ENCODE measurements around the gene BCL7B.
"Not testable (repeated sequence)": the region's sequence is repeated elsewhere in the genome, so short reads cannot be mapped to it uniquely, and the experiment has no call there.

The BCL7B gene

DNA sequence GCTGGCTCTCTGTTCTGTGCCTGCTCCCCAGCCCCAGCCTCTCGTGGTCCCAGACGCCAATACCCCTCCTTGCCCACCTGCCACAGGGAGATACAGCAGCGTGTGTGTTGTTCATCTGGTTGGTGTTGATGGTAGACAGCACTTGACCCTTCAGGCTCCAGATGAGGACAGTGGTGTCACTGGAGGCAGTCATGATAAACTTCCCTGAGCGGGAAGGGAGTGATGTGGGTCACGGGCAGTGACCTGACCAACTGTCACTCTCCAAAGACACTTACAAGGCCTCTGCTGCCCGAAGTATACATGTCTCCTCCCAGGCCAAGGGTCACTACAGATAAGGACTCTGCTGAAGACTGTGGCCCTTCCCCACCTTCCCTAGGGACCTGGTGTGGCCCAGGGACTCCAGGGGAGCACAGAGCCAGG is 15.3 kb upstream of the BCL7B start:
- DNase-seq (ENCODE audit: low spot score) = no peak

DNA sequence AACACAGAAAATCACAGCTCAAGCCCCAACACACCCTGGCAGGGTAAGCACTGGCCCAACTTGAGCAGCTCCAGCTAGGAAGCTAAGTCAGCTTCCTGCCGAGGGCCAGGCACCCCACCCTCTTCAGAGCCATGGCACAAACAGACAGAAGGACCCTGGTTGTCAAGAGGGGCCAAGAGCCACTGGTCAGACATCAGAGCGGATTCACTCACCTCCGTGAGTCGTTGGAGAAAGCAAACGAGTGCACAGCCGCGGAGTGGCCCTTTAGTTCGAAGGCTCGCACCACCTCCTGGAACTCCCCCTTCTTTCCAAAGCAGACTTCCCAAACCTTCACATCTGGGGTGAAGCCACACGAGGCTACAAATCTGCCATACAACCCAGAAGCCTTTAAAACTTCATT is 13.5 kb upstream of the BCL7B start:
- DNase-seq (ENCODE audit: low spot score) = no peak

DNA sequence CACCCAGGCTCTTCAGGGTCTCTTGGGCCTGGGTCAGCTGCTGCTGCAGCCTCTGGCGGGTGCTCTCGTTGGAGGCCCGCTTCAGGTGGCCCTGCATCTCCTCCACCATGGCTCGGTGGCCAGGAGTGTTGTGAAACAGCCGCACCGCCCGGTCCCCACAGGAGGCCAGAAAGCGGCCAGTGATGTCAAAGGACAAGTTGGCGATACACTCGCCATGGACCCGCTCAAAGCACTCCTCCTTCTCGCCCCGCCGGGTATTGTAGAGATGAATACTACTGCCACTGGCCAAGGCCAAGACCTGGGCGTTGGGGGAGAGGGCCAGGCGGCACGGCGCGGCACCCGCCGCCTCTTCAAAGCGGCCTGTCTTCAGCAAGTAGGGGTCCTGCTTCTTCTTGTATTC is 13.0 kb upstream of the BCL7B start:
- DNase-seq (ENCODE audit: low spot score) = no peak

DNA sequence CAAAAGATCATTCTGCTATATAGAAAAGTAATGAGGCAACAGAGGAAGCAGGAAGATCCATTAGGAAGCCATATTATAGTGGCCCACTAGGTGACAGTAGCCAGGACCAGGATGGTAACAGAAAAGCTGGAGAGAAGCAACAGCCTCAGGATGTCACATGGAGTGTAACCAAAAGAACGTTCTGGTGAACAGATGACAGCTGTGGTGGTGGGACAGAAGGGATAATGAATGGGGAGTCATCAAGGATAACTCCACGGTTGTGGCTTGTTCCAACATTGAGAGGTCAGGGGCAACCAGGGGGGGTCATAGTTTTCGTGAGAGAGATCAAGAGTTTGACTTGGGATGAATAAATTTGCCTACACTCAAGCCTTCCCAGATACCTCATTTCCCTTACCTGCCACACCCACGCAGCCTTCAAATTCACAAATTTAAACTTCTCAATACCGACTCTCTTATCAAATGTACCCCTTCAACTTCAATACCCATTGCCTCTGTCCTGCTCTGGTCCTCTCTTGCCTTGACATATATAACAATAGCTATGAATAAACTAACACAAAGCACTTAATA is 11.6 kb upstream of the BCL7B start:
- DNase-seq (ENCODE audit: low spot score) = no peak

DNA sequence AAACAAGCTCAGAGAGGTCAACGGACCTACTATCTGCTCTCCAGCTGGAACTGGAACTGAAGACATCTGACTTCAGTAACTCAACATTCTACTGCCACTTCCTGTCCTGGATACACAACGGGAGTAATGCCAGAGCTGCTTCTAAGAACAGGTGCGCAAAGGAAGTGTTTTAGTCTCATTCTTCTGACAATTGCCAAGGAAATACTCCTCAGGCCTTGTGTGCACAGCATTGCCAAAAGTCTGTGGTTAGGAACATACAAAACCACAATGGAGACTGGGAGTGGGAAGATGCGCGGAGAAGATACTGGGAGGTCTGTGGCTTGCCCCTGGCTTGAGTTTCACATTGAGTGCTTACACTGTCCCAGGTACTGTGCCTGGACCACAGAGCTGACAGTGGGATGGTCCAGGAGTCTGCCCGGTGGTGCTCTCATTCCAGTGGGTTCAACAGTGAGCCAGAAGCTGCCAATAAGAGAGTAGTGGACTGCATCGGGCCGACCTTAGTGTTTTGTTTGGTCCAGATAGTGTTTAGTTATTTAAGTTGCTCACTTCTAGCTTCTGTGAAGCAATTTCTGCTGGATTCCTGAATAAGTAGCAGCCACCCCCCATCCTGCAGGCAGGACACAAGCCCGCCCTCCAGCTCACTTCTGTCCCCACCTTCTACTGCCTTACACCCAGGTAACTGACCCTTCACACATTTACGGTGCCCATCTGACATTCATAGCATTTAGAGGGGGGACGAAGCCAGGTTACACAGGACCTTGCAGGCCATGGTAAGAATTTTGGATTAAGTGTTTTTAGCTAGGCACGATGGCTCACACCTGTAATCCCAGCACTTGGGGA is 10.6 kb upstream of the BCL7B start:
- no peak for DNase-seq (ENCODE audit: low spot score)

DNA sequence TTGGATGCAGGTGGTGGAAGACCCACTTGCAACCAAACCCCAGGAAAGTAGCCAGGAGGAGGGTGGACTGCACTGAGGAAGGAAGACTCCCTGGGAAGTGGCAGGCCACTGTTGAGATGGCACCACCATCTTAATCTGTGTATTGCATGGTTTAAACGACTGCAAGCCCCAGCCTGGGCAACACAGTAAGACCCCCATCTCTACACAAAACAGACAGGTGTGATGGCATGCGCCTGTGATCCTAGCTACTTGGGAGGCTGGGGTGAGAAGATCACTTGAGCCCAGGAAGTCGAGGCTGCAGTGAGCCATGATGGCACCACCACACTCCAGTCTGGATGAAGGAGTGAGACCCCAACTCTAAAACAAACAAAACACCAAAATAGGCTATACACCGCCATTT is 9.7 kb upstream of the BCL7B start:
- no peak for DNase-seq (ENCODE audit: low spot score)

DNA sequence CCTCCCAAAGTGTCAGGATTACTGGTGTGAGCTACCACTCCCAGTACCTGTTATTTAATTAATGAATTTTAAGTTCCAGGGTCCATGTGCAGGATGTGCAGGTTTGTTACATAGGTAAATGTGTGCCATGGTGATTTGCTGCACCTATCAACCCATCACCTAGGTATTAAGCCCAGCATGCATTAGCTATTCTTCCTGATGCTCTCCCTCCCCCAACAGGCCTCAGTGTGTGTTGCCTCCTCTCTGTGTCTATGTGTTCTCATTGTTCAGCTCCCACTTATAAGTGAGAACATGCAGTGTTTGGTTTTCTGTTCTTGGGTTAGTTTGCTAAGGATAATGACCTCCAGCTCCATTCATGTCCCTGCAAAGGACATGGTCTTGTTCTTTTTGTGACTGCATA is 8.9 kb upstream of the BCL7B start:
- DNase-seq (ENCODE audit: low spot score) = not testable (repeated sequence)

DNA sequence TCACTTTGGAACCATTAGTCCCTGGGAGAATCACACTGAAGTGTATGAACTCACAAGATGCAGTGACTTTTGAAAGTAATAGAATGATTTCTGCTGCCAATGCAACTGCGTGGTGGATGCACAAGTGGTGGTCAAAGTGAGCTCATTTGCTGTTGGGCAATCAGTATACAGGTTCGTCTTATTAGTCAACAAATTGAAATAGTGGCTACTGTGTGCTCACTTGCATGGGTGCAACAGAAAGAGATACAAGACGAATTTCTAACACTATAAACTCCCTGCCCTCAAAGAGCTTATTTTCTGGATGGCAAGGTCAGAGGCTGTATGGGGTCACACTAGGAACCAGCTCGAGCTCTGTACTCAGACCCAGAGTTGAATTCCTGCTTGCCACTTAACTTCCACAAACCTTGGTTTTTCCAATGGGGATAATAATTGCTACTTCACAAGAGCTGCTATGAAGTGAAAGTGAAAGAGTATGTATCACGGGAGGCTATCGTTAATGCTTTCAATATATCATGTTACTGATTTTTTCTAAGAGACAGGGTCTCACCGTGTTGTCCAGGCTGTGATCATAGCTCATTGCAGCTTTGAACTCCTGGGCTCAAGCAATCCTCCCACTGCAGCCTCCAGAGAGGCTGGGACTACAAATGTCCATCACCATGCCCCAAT is 8.3 kb upstream of the BCL7B start:
- no peak for DNase-seq (ENCODE audit: low spot score)

DNA sequence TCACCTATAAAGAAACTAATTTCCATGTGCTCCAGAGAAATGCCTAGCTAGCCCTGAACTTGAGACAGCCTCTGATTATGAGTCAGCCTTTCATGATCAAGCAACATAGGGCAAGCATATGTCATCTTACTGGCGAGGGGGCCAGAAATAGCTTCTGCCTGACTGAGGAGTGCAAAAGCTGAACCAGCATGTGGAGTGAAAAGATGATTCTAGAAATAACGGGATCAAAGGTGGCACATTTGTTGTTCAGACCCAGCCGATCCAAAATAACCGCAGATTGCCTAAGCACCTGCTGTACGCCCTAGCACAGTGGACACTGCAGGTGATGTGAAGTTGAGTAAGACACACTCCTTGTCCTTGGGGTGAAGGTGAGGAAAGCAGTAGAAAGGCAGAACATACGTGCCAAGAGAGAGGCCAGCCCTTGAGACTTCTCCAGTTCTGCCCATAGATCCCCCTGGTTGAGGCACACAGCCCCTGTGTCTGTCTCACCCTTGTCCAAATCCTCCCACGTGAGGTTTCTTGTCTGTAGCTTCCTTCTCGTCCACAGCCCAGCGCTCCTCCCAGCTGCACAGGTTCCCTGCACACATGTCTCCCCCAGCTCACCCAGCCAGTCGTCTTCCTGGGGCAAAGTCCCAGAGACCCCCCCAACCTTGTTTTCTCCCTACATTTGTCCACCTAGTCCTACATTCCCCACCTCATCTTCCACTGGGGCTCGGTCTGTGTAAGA is 2.8 kb upstream of the BCL7B start:
- no peak for DNase-seq (ENCODE audit: low spot score)

DNA sequence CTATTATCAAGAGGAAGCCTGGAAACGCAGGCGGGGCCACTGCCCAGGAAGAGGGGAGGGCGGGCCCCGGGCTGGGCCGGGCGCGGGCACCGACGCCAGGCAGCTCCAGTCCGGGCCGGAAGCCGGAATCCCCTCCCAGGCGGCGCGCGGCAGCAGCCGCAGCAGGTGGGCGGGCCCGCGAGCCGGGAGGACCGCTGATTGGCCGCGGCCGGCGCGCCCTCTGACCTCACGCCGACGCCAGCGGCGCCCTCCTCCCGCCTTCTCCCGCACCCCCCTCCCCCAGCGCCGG is 438 bp downstream of the BCL7B start:
- DNase-seq (ENCODE audit: low spot score) = peak; percentile 98

DNA sequence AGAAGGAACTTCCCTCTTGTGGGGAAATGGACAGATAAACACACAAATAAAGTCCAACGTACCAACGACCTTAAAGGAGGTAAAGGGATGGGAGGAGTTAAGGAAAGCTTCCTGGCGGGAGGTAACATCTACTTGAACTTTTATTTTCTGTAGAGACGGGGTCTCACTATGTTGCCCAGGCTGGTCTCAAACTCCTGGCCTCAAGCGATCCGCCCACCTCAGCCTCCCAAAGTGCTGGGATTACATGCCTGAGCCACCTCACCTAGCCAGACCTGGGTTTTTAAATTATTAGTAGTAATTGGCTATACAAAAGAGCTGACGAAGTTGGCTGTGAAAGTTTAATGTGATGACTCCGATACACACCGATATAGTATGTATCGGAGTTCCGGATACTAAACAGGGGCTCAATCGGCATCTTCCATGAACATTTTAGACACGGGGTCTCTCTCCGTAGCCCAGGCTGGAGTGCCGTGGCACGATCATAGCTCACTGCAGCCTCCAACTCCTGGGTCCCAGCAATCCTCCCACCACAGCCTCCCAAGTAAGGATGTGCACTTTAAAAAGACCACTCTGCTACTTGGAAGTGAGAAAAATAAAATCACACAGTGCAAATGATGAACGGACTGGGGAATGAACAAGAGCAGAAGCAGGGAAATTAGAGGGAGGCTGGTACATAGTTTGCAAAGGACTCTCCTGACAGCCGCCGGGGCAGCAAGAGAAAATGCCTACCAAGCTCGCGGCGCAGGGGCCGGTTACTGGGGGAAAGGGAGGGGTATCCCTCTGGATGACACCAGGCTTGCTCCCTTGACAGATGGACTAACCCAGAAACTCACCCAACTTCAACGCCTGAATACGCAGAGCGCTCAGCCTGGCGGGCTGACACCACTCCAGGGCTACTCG is 1.0 kb downstream of the BCL7B start:
- no peak for DNase-seq (ENCODE audit: low spot score)

DNA sequence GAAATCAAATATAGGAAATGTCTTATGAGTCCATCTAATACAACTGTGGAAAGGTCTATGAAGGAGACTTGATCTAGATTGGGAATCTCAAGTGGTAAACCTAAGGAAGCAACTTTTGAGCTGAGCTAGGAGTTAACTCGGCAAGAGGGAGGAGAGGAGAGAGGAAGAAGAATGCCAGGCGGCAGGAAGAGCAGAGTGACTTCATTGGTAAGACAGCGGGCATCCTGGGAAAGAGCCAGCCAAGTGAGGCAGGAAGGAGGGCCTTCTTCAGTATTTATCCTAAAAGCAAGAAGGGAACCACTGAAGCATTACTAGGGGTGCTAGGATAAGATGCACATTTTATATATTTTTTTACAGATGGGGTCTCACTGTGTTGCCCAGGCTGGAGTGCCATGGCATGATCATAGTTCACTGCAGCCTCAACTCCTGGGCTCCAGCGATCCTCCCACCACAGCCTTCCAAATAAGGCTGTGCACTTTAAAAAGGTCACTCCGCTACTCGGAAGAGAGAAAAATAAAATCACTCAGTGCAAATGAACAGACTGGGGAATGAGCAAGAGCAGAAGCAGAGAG is 2.0 kb downstream of the BCL7B start:
- no peak for DNase-seq (ENCODE audit: low spot score)

DNA sequence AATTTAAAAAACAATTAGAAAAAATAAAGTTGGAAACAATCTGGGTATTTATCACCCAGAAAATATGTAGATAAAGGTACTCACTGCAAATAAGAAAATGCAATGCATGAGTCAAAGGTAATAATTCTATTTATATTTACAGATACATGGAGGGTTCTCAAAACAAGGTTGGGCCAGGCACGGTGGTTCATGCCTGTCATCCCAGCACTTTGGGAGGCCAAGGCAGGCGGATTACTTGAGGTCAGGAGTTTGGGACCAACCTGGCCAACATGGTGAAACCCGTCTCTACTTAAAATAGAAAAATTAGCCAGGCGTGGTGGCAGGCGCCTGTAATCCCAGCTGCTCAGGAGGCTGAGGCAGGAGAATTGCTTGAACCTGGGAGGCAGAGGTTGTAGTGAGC is 7.4 kb downstream of the BCL7B start:
- not testable (repeated sequence) for DNase-seq (ENCODE audit: low spot score)

DNA sequence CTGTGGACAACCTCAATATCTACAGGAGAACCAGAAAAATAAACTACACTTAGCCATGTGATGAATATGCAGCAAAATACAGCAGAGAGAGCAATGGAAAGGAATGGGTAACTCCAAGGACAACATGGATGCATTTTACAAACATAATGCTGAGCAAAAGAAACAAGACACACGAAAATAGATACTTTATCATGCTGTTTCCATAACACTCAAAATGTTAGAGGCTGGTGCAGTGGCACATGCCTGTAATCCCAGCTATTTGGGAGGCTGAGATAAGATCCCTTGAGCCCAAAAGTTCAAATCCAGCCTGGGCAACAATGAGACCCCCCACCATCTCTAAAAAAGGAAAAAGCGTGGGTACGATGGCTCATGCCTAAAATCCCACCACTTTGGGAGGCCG is 8.3 kb downstream of the BCL7B start:
- no peak for DNase-seq (ENCODE audit: low spot score)

DNA sequence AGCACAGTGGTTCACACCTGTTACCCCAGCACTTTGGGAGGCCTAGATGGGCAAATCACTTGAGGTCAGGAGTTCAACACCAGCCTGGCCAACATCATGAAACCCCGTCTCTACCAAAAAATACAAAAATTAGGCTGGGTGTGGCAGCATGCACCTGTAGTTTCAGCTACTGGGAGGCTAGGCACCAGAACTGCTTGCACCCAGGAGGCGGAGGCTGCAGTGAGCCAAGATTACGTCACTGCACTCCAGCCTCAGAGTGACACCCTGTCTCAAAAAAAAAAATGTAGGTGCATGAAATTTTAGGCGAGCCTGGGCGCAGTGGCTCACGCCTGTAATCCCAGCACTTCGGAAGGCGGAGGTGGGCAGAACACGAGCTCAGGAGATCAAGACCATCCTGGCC is 9.6 kb downstream of the BCL7B start:
- DNase-seq (ENCODE audit: low spot score) = no peak

DNA sequence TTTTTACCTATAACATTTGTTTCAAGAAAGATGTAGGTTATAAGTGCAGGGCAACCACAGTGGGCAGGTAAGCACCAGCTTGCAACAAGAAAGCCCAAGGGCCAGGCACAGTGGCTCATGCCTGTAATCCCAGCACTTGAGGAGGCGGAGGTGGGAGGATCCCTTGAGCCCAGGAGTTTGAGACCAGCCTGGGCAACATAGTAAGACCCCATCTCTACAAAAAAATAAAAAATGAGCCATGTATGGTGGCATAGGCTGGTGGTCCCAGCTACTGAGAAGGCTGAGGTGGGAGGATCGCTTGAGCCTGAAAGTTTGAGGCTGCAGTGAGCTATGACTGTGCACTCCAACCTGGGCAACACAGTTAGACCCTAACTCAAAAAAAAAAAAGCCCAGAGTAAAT is 12.8 kb downstream of the BCL7B start:
- no peak for DNase-seq (ENCODE audit: low spot score)

DNA sequence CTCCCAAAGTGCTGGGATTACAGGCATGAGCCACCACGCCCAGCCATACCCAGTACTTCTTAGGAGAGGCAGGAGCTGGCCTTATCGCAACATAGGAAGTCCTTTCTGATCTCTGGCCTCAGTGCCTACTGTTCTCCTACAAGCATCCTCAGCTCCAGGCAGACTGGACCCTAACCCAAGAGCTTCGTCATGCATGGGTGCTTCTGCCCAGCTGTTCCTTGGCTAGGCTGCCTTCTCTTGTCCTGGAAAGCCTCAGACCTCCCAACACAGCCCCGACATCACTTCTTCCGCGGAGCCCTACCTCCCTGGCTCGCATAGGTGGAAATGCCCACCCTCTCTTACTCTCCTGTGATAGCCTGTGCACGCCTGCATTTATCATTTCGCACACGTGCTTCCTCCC is 15.8 kb downstream of the BCL7B start:
- no peak for DNase-seq (ENCODE audit: low spot score)

DNA sequence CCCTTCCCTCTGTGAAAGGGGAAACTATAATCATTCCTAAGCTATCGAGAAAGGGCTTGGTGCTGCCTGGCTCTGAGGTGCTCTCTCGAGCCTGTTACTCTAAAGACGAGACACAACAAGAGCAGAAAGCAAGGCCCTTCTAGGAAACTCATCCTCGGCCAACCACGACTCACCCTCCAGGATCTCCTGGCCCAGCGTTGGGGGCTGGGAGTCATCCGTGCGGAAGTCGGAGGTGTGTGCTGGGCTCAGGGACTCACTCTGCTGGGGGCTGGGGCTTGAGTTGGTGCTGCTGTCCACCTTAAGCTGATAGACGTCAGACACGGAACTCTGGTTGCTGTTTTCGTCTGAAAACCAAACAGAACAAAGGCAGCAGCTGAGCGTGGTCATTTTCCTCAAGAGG is 17.8 kb downstream of the BCL7B start:
- DNase-seq (ENCODE audit: low spot score) = no peak

DNA sequence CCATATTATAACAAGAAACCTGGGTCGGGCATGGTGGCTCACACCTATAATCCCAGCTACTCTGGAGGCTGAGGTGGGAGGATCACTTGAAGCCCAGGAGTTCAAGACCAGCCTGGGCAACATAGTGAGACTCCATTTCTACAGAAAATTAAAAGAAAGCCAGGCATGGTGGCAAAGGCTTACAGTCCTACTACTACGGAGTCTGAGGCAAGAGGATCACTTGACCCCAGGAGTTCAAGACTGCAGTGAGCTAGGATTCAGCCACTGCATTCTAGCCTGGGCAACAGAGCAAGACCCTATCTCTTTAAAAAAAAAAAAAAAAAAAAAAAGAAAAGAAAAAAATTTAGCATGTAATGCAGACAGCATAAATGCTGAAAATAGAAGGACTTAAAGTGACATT is 19.0 kb downstream of the BCL7B start:
- not testable (repeated sequence) for DNase-seq (ENCODE audit: low spot score)

DNA sequence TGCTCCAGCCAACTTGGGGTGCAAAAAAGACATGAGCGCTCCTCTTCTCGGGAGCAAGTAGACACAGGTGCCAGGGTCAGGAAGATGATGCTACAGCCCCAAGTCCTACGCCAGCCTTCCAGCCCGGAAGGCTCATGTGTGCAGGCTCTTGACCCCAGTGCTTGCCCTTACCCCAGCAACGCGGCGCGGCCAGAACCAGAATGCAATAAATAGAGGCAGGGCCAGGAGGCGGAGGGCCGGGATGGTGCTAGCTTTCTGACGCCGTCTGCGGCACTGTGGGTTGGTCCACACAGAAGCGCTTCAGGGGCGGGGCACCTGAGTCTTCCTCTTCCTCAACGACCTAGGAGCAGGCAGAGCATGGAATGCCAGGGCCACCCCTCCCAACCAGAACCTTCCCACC is 20.4 kb downstream of the BCL7B start:
- no peak for DNase-seq (ENCODE audit: low spot score)

DNA sequence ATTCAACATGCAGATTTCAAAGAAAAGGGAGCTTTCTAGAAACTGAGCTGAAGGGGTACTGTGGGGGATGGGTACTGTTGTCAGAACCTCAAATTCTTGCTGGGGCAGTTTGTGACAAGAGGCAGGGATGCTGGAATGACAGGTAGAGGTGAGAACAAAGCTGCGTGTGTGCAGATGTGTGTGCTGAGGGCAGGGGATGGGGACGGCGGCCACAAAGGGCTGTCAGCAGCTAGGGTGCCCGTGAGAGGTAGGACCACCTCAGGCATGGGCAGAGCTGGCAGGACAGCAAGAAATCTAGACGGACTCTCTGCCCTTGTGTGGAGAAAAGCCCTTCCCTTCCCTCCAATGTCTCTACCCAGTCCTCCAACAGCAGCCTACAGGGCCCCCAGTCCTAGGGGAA is 21.0 kb downstream of the BCL7B start:
- DNase-seq (ENCODE audit: low spot score) = no peak

DNA sequence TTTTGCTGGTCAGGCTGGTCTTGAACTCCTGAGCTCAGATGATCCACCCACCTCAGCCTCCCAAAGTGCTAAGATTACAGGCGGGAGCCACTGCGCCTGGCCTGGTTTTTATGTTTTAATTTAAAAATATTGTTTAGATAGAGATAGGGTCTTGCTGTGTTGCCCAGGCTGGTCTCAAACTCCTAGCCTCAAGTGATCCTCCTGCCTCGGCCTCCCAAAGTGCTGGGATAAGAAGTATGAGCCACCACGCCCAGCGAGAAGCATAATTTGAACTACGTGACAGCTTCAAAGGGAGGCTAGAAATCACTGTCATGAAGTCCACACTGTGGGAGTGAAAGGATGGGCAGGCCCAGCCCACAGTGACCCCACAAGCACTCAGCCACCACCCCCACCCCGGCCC is 21.6 kb downstream of the BCL7B start:
- not testable (repeated sequence) for DNase-seq (ENCODE audit: low spot score)

Data from germinal center (tissue), 1 donor.